ENCODE measurements around the gene AKAP6.

The AKAP6 gene

GRCh38 chr14:32331206-32331605, 2.1 kb downstream of the AKAP6 start:
- DNase-seq, result no peak

- no peak for DNase-seq
Measured at GRCh38 chr14:32332415-32333316, 3.6 kb downstream of the AKAP6 start.

DNA sequence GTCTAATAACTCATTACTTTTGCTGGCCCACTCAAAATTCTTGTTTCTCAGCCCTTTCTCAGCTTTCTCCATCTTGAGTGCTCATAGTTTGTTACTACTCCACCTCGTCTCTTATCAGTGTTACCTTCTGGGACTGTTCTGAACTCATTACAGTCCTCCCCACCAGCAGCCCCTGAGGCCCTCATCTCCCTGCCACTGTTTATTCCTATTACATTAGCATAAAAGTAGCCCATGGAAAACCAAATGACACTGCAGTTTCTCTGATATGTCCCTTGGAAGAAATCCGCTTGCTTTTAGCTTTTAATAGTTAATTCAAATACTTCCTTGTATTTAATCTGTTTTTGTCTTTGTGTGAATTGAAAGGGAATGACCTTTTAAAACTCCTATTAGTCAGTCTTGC, 7.6 kb downstream of the AKAP6 start:
- DNase-seq, result no peak

GRCh38 chr14:32337759-32338158, 8.7 kb downstream of the AKAP6 start:
- DNase-seq, result no peak

DNA sequence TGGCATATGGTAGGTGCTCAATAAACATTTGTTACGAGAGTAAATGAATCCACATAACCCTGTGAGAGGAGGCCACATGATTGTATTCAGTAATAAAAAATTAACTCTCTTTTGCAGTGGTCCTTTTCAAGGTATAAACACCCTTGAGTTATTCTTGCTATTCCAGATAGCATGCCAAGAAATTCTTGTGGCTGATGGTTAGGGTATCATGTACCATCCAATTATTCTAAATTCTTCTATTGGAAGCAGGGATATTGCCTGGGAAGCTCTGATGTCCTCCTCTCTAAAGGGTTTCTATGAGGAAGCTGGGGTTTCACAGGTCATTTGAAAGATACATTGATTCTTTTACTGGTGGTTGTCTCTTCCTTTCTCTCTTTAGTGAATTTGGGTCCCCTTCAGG, 10.1 kb downstream of the AKAP6 start:
- DNase-seq, result no peak

- no peak for DNase-seq
Measured at GRCh38 chr14:32341947-32342846, 13.1 kb downstream of the AKAP6 start.

DNA sequence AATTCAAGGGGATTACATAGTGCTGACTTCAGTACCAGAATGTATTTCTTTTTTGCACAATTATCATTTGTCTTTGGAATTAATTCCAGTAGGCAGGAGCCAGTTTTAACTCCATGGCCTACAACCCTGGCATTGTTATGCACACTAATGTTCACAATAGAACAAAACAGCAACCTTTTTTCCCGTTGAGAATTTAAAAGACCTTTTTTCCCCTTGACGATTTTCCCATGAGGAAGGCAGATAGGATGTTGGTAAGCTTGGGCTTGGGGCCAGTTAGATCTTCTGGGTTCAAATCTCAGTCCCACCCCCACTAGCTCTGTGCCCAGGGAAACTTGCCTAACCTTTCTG, 13.7 kb downstream of the AKAP6 start:
- DNase-seq, result no peak

GRCh38 chr14:32343926-32344430, 14.9 kb downstream of the AKAP6 start:
- no peak for DNase-seq

DNA sequence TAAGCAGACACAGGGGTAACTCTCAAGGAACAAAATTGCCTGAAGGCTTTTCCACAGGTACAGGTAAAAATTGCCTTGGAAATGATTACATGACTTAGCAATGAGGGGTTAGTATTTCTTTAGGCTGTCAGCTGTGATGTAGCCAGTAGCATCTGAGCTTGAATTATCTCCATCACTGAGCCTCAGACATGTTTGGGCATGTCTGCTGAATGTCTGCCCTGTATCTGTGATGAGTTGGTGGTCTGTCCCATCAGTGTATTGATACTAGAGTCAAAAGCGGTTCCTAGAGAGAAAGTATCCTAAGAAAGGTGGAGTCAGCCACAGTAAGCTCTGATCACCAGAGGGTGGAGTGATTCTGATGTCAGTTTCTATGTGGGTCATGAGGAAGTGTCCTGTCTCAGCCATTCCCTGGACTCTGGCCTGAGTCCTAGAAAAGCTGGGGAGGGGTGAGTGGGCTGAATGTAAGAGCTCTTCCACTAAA, 16.3 kb downstream of the AKAP6 start:
- DNase-seq, result no peak

DNA sequence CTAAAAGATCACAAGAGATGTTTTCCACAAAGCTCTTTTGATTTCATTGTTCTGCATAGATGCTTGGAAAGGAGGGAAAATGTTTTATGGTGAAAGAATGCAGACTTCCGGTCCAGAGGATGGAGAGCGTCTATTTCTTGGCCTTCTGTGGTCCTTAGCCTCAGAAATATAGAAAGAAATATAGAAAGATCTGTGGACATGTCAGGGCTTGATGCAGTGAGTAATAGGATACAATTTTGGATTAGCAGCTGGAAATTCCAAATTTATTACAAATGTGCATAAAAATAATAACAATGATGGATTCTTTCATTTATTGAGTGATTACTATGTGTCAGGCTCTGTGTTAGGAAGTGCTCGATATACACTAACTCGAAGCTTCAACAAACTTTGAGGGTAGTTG, 20.2 kb downstream of the AKAP6 start:
- DNase-seq, result no peak

GRCh38 chr14:32350020-32350419, 20.9 kb downstream of the AKAP6 start:
- no peak for DNase-seq

DNA sequence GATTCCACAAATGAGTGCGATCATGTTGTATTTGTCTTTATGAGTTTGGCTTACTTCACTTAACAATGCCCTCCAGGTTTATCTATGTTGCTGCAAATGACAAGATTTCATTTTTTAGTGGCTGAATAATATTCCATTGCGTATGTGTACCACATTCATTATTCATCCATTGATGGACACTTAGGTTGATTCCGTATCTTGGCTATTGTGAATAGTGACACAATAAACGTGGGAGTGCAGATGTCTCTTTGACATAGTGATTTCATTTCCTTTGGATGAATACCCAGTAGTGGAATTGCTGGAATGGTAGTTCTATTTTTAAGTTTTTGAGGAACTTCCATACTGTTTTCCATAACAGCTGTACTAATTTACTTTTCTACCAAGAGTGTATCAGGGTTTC, 23.5 kb downstream of the AKAP6 start:
- no peak for DNase-seq

GRCh38 chr14:32354716-32355115, 25.6 kb downstream of the AKAP6 start:
- peak; percentile 89 to 94 for DNase-seq

GRCh38 chr14:32358781-32359180, 29.7 kb downstream of the AKAP6 start:
- peak in 1 of 2 experiments; percentile 6 for DNase-seq

DNA sequence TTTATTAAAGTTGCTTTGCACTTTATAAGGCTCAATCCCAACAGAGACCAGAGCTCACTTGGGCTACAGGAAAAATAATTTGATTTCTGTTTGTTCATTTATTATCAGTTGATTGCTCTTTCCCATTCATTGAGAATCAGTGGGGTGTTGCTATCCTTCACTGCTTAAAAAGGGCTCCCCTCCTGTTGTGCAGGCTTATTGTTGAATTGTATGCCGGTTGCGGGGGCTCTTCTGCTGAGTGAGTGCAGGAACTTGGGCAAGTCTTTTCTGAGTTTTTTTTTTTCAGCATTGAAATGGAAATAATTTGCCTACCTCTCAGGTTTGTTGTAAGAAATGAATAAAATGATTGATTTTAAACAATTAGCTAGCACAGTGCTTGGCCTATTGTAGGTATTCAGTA, 32.6 kb downstream of the AKAP6 start:
- DNase-seq, result no peak

DNA sequence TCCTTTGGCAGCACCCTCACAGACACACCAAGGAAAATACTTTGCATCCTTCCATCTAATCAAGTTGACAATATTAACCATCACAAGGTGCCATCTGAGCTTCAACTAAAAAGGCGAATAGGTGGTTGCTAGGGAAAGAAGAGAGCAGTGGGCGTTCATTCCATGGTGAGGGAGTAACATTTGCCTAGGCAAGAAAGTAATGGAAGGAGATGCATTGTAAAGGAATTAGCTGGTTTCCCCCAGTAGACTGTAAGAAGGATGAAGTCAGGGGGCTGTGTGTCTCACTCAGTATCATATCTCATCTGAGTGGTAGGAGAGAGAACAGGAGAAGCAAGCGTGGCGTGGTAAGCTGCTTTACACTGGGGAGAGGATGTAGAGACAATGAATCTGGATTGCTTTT, 34.7 kb downstream of the AKAP6 start:
- no peak for DNase-seq

DNA sequence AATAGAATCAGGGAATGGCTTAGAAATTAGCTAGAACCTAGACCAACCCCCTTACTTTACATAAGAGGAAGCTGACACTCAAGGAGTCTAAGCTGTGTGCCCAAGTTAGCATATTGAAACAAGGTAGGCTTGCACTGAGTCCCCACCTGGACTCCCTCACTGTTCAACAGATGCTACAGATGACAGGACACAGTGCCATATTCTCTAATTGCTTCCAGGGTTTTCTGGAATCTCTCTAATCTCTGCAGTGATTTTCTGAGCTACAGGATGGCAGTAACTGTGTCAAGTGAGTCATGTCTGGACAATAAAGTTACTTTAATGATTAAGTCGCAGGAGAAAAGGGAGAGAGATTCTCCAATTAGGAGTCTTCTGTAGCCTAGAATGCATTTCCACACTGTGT, 35.8 kb downstream of the AKAP6 start:
- no peak for DNase-seq

- DNase-seq, result peak in 1 of 2 experiments; percentile 9
Measured at GRCh38 chr14:32366256-32366879, 37.3 kb downstream of the AKAP6 start.

GRCh38 chr14:32366986-32367385, 37.9 kb downstream of the AKAP6 start:
- DNase-seq, result no peak

GRCh38 chr14:32367516-32367915, 38.4 kb downstream of the AKAP6 start:
- DNase-seq, result no peak

DNA sequence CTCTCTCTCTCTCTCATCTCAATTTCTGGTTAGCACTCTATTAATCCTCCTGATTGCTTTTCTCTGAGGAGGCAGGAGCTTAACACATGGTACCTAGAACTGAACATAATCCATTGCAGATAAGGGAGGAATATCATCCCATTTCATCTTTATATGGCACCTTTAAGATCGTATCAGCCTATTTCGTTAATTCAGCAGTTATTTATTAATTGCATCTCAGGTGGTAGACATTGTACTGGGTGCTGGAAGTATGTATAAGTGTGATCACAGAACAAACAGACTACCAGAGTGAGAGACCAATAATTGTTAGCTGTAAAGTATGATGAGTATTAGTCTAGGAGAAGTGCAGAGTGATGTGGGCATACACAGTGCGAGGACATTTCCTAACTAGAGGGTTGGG, 39.0 kb downstream of the AKAP6 start:
- DNase-seq, result no peak

DNA sequence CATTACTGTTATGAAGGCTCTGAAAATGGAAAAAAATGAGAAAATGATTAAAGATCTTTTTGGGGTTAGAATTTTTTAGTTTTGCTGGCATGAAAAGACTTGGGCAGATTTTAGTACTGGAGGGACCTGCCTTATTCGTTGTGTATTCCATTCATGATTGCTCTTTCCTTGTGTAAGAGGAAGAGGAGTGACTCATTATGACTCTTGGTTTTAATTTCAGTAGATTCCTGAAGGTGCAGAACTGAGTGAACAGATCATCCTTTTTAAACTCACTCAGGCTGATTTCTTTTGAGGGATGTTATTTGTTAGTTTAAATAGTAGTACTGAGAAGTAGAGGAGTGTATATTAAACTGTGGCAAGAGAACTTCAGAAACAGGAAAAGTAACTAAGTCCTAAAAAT, 41.6 kb downstream of the AKAP6 start:
- DNase-seq, result no peak

- DNase-seq, result no peak
Measured at GRCh38 chr14:32372154-32372553, 43.1 kb downstream of the AKAP6 start.
